SH-SY5Y (cell line): ENCODE results near the gene PGAM4.

Experiments used
- GATA2 ChIP-seq: IDR thresholded peaks from 2 replicates; pipeline ENCODE4 v1.6.1; 2011; ENCODE audit warnings: mild to moderate bottlenecking, low read depth, low read length
- GATA3 ChIP-seq: IDR thresholded peaks from 2 replicates; pipeline ENCODE4 v1.6.1; 2011; ENCODE audit warnings: low read depth, mild to moderate bottlenecking, low read length, moderate library complexity

GRCh38 chrX:77977095-77977494 is 7.7 kb upstream of the PGAM4 start:
- TF ChIP-seq GATA3 (no peak), GATA2 (no peak)
